ENCODE results near the gene SERPINA10. TPM values are rescaled to one million over a fixed set of nuclear protein-coding genes. Genes with fewer than 3 reads are reported as not detected.

SERPINA10 gene
- total and polyA plus RNA-seq, 2 experiments from 2014 or later = 0.11 TPM; not detected in 1

- TF ChIP-seq STAT1 (IDR thresholded peaks at IDR 0.05; ENCODE audit: unreplicated experiment) = no peak
- TF ChIP-seq ETS1 (IDR thresholded peaks at IDR 0.05) = no peak
- TF ChIP-seq CREB1 (CRISPR knock-in tag; IDR thresholded peaks at IDR 0.05; ENCODE audit: low read depth) = no peak
- TF ChIP-seq ZNF114 (CRISPR knock-in tag; IDR thresholded peaks at IDR 0.05) = no peak
- TF ChIP-seq ZNF331 (CRISPR knock-in tag; IDR thresholded peaks at IDR 0.05; ENCODE audit: low read depth) = no peak
- TF ChIP-seq ZNF462 (CRISPR knock-in tag; IDR thresholded peaks at IDR 0.05) = no peak
- no peak overlapping the region for H3K4me3 ChIP-seq
- H3K9me2 ChIP-seq (ENCODE audit: insufficient read depth) = no peaks in the 10 kb centered on the region
- ATAC-seq (no peak), DNase-seq (ENCODE audit: low spot score) (no peak)
- H3K4me1 ChIP-seq (ENCODE audit: insufficient read depth) = no peaks in the 10 kb centered on the region
- no peaks in the 10 kb centered on the region for H3K9me3 Mint-ChIP-seq
- H4K20me1 ChIP-seq (replicated peaks; ENCODE audit: insufficient read depth) = no peaks in the 10 kb centered on the region
- no peak overlapping the region for H3K4me3 Mint-ChIP-seq
- H3K27ac Mint-ChIP-seq = no peak overlapping the region
- H3K27me3 Mint-ChIP-seq (ENCODE audit: insufficient read depth, low read depth, poor library complexity) = no peaks in the 10 kb centered on the region
- peaks cover 2% of the 10 kb centered on the region; the same call in 1 of the 3 replicates for H3K4me1 Mint-ChIP-seq
- no peak overlapping the region for H2AFZ ChIP-seq
- no peaks in the 10 kb centered on the region for H3K36me3 ChIP-seq (ENCODE audit: insufficient read depth)
- H3F3A ChIP-seq (replicated peaks; ENCODE audit: low read depth) = no peaks in the 10 kb centered on the region
- no peak overlapping the region for H3K4me2 ChIP-seq
- no peaks in the 10 kb centered on the region for H3K27me3 ChIP-seq (ENCODE audit: insufficient read depth)
- no peaks in the 10 kb centered on the region for H3K79me2 ChIP-seq (replicated peaks; ENCODE audit: insufficient read depth)
- no peak overlapping the region for H3K27ac ChIP-seq (ENCODE audit: low read depth)
- peaks cover 18% of the 10 kb centered on the region; the same call in 2 of the 3 replicates for H3K36me3 Mint-ChIP-seq (ENCODE audit: low read depth)
Measured at GRCh38 chr14:94237983-94238382, 55.1 kb downstream of the SERPINA10 start.

All from GM23338 (cell line).